ENCODE data around the gene SULT4A1.

- no peak for TF ChIP-seq CTCF (conservative IDR thresholded peaks at IDR 0.05; ENCODE audit: low read length)
- no peak for TF ChIP-seq EZH2phosphoT487 (IDR thresholded peaks at IDR 0.05; ENCODE audit: borderline replicate concordance, low read depth, low read length)
Observed at GRCh38 chr22:43891360-43892182, 29.3 kb upstream of the SULT4A1 start, which contains the start of gene PNPLA5.
